Erythroblast (primary cell): ENCODE results near the gene CLEC7A.

Source experiments
- DNase-seq, 2 experiments: peaks; one replicate each; lab custom pipeline; 2025; lab: John Stamatoyannopoulos, UW
- GATA1 ChIP-seq: IDR thresholded peaks from 2 replicates; pipeline ENCODE4 v1.6.1; 2011; ENCODE audit warnings: low read depth, mild to moderate bottlenecking, control low read depth, low read length, moderate library complexity
- POLR2A ChIP-seq: IDR thresholded peaks from 2 replicates; pipeline ENCODE4 v1.6.1; 2011; ENCODE audit warnings: mild to moderate bottlenecking, low read length

Gene CLEC7A

GRCh38 chr12:10154145-10154496 lies 24.1 kb upstream of the CLEC7A start:
- DNase-seq: no peak
- TF ChIP-seq GATA1 (no peak), POLR2A (no peak)

- TF ChIP-seq POLR2A (no peak), GATA1 (no peak)
- peak; percentile 46 to 67 for DNase-seq
Measured at GRCh38 chr12:10153271-10154144, 23.5 kb upstream of the CLEC7A start.

GRCh38 chr12:10151621-10152020 lies 21.6 kb upstream of the CLEC7A start:
- TF ChIP-seq POLR2A (no peak), GATA1 (no peak)
- no peak for DNase-seq

- TF ChIP-seq POLR2A: no peak
- TF ChIP-seq GATA1: no peak
Measured at GRCh38 chr12:10147714-10148403, 17.9 kb upstream of the CLEC7A start.

GRCh38 chr12:10142976-10143589 lies 13.1 kb upstream of the CLEC7A start:
- no peak for DNase-seq
- TF ChIP-seq POLR2A: no peak
- TF ChIP-seq GATA1: no peak

More at GRCh38 chr12:10147714-10148403, 17.9 kb upstream of the CLEC7A start:
- no peak for DNase-seq

- peak; percentile 42 to 69 for DNase-seq
- no peak for TF ChIP-seq POLR2A
- TF ChIP-seq GATA1: no peak
Measured at GRCh38 chr12:10140001-10140400, 10.0 kb upstream of the CLEC7A start.

GRCh38 chr12:10136637-10137205 lies 6.7 kb upstream of the CLEC7A start:
- no peak for DNase-seq
- TF ChIP-seq POLR2A (no peak), GATA1 (no peak)

- DNase-seq: no peak
- TF ChIP-seq POLR2A (no peak), GATA1 (no peak)
Measured at GRCh38 chr12:10135126-10135525, 5.1 kb upstream of the CLEC7A start.

GRCh38 chr12:10132850-10133370 lies 2.9 kb upstream of the CLEC7A start:
- no peak for TF ChIP-seq POLR2A
- no peak for TF ChIP-seq GATA1
- DNase-seq: no peak

- DNase-seq: no peak
- TF ChIP-seq GATA1: no peak
- no peak for TF ChIP-seq POLR2A
Measured at GRCh38 chr12:10131111-10131690, 1.2 kb upstream of the CLEC7A start.

- TF ChIP-seq POLR2A (no peak), GATA1 (no peak)
Measured at GRCh38 chr12:10128687-10129086, 1.3 kb downstream of the CLEC7A start.

GRCh38 chr12:10126413-10126812 lies 3.6 kb downstream of the CLEC7A start:
- DNase-seq: no peak
- TF ChIP-seq POLR2A (no peak), GATA1 (no peak)

More at GRCh38 chr12:10128687-10129086, 1.3 kb downstream of the CLEC7A start:
- DNase-seq: no peak

GRCh38 chr12:10122689-10123088 lies 7.3 kb downstream of the CLEC7A start:
- TF ChIP-seq POLR2A: no peak

More at GRCh38 chr12:10122689-10123088, 7.3 kb downstream of the CLEC7A start:
- DNase-seq: no peak
